DND-41 (cell line): ENCODE results near the gene TUBB2B.

ENCODE experiments used
- ATAC-seq: fragments of 200-7000 bp; cut with Tn5 transposase; 3 replicates; pipeline ENCODE4 v1.9.1; 2021; ENCODE audit warnings: low read depth; ENCODE audit not compliant: insufficient read depth
- DNase-seq: peaks from one replicate; pipeline ENCODE4 v3.0.0-alpha.2; 2020
- H2AFZ ChIP-seq: 2 replicates; pipeline ENCODE4 v1.6.0; 2012; ENCODE audit warnings: low read depth, low read length
- H3K27ac ChIP-seq: 2 replicates; pipeline ENCODE4 v1.5.1; 2012; ENCODE audit warnings: low read length, inconsistent platforms
- H3K27me3 ChIP-seq: fragments of 200-600 bp; sonication (generic); 2 replicates; pipeline ENCODE4 v1.6.0; 2012; ENCODE audit warnings: low read length, mild to moderate bottlenecking, inconsistent platforms; ENCODE audit not compliant: insufficient read depth, poor library complexity
- H3K36me3 ChIP-seq: 2 replicates; pipeline ENCODE4 v1.5.1; 2012; ENCODE audit warnings: low read length, inconsistent platforms; ENCODE audit not compliant: insufficient read depth
- H3K4me1 ChIP-seq: 2 replicates; pipeline ENCODE4 v1.5.1; 2012; ENCODE audit warnings: mild to moderate bottlenecking, low read length; ENCODE audit not compliant: insufficient read depth
- H3K4me2 ChIP-seq: 2 replicates; pipeline ENCODE4 v1.6.0; 2012; ENCODE audit warnings: mild to moderate bottlenecking, moderate library complexity, low read length, inconsistent platforms; ENCODE audit not compliant: insufficient read depth
- H3K4me3 ChIP-seq, 2 experiments: fragments of 200-600 bp in 1 of 2; shearing (Covaris generic) in 1 of 2; 2 replicates each; pipeline ENCODE4 v1.5.1; 2012 to 2016; ENCODE audit warnings: inconsistent platforms in 2 of 2, low read length in 2 of 2, mild to moderate bottlenecking in 2 of 2, low read depth in 1 of 2, moderate library complexity in 1 of 2
- H3K79me2 ChIP-seq: 2 replicates; pipeline ENCODE4 v1.6.0; 2012; ENCODE audit warnings: low read length, inconsistent platforms; ENCODE audit not compliant: insufficient read depth
- H3K9ac ChIP-seq: 2 replicates; pipeline ENCODE4 v1.6.0; 2012; ENCODE audit warnings: low read depth, mild to moderate bottlenecking, inconsistent platforms, low read length, moderate library complexity
- H3K9me3 ChIP-seq: 2 replicates; pipeline ENCODE4 v1.5.1; 2012; ENCODE audit warnings: low read length, moderate library complexity, mild to moderate bottlenecking, inconsistent platforms; ENCODE audit not compliant: insufficient read depth, severe bottlenecking
- H4K20me1 ChIP-seq: 2 replicates; pipeline ENCODE4 v1.6.0; 2012; ENCODE audit warnings: low read length; ENCODE audit not compliant: insufficient read depth
- CTCF ChIP-seq: IDR thresholded peaks from 2 replicates; pipeline ENCODE4 v1.5.1; 2012; ENCODE audit warnings: borderline replicate concordance, low read length, moderate library complexity, mild to moderate bottlenecking; ENCODE audit not compliant: poor library complexity, severe bottlenecking; ENCODE audit errors: extremely low read depth
- EZH2 ChIP-seq: IDR thresholded peaks from 3 replicates; pipeline ENCODE4 v1.6.1; 2012; ENCODE audit warnings: borderline replicate concordance, low read depth, mild to moderate bottlenecking, moderate library complexity, low read length, inconsistent platforms; ENCODE audit not compliant: severe bottlenecking

Gene TUBB2B

GRCh38 chr6:3233321-3233720 is 5.9 kb upstream of the TUBB2B start:
- TF ChIP-seq EZH2 (no peak), CTCF (no peak)
- H3K9ac ChIP-seq: no peak overlapping the region
- no peaks in the 10 kb centered on the region for H3K79me2 ChIP-seq
- no peak for DNase-seq
- H3K4me1 ChIP-seq: no peaks in the 10 kb centered on the region
- H3K9me3 ChIP-seq: no peaks in the 10 kb centered on the region
- no peaks in the 10 kb centered on the region for H4K20me1 ChIP-seq
- H3K27me3 ChIP-seq: peaks cover 20% of the 10 kb centered on the region
- H3K4me3 ChIP-seq: no peak overlapping the region
- no peak overlapping the region for H3K27ac ChIP-seq
- no peaks in the 10 kb centered on the region for H3K36me3 ChIP-seq
- no peak overlapping the region for H2AFZ ChIP-seq
- no peak overlapping the region for H3K4me2 ChIP-seq
- ATAC-seq: no peak

- TF ChIP-seq EZH2 (no peak), CTCF (no peak)
- no peaks in the 10 kb centered on the region for H3K36me3 ChIP-seq
- no peaks in the 10 kb centered on the region for H3K9me3 ChIP-seq
- no peaks in the 10 kb centered on the region for H4K20me1 ChIP-seq
- H3K27ac ChIP-seq: no peak overlapping the region
- H3K4me1 ChIP-seq: no peaks in the 10 kb centered on the region
- H3K4me2 ChIP-seq: no peak overlapping the region
- DNase-seq: no peak
- no peak overlapping the region for H3K4me3 ChIP-seq
- H3K9ac ChIP-seq: no peak overlapping the region
- no peaks in the 10 kb centered on the region for H3K79me2 ChIP-seq
- H3K27me3 ChIP-seq: peaks cover 12% of the 10 kb centered on the region
- no peak overlapping the region for H2AFZ ChIP-seq
- no peak for ATAC-seq
These were observed 4.8 kb upstream of the TUBB2B start for GRCh38 chr6:3232017-3232945.

- Histone ChIP-seq H3K36me3 (no peaks in the 10 kb centered on the region), H3K9ac (no peak overlapping the region), H3K4me1 (no peaks in the 10 kb centered on the region), H3K4me3 (no peak overlapping the region), H3K9me3 (no peaks in the 10 kb centered on the region), H3K27me3 (peaks cover 12% of the 10 kb centered on the region), H2AFZ (no peak overlapping the region), H4K20me1 (no peaks in the 10 kb centered on the region), H3K4me2 (no peak overlapping the region), H3K79me2 (no peaks in the 10 kb centered on the region), H3K27ac (no peak overlapping the region)
- ATAC-seq (no peak), DNase-seq (no peak)
- no peak for TF ChIP-seq CTCF
- no peak for TF ChIP-seq EZH2
These were observed 4.0 kb upstream of the TUBB2B start for GRCh38 chr6:3231247-3232016.
